HepG2 (cell line): ENCODE measurements around the gene CLIC4. TPM values are rescaled to one million over a fixed set of nuclear protein-coding genes. Genes with fewer than 3 reads are reported as not detected.
A peak's percentile ranks its signal among the peaks of the same experiment; 100 is the strongest.

ENCODE experiments used
- BCL6 ChIP-seq: IDR thresholded peaks from 2 replicates; pipeline ENCODE4 v1.6.1; 2016; ENCODE audit warnings: missing genetic modification reagents, missing compliant biosample characterization
- ISL2 ChIP-seq: sonication (generic); formaldehyde crosslinking; IDR thresholded peaks from 2 replicates; pipeline ENCODE4 v1.5.0; 2020; ENCODE audit warnings: missing genetic modification reagents
- NFKBIZ ChIP-seq: IDR thresholded peaks from 2 replicates; pipeline ENCODE4 v1.6.1; 2018; ENCODE audit warnings: missing genetic modification reagents, missing compliant biosample characterization
- PHF21A ChIP-seq: sonication (generic); formaldehyde crosslinking; IDR thresholded peaks from 2 replicates; pipeline ENCODE4 v1.5.0; 2020; ENCODE audit warnings: mild to moderate bottlenecking, missing genetic modification reagents
- SMYD3 ChIP-seq: sonication (generic); formaldehyde crosslinking; IDR thresholded peaks from 2 replicates; pipeline ENCODE4 v1.8.1; 2023; ENCODE audit warnings: mild to moderate bottlenecking, missing genetic modification reagents
- STAG1 ChIP-seq: sonication (generic); formaldehyde crosslinking; IDR thresholded peaks from 2 replicates; pipeline ENCODE4 v1.4.0; 2020; ENCODE audit warnings: missing genetic modification reagents
- ZNF556 ChIP-seq: sonication (generic); formaldehyde crosslinking; IDR thresholded peaks from 2 replicates; pipeline ENCODE4 v1.4.0; 2020; ENCODE audit warnings: mild to moderate bottlenecking, missing genetic modification reagents, borderline replicate concordance
- ZNF792 ChIP-seq: IDR thresholded peaks from 2 replicates; pipeline ENCODE4 v1.6.1; 2016
- ZNF839 ChIP-seq: sonication (generic); formaldehyde crosslinking; IDR thresholded peaks from 2 replicates; pipeline ENCODE4 v1.4.0; 2020; ENCODE audit warnings: missing genetic modification reagents, mild to moderate bottlenecking, borderline replicate concordance
- polyA plus RNA-seq, 8 experiments: library from polyadenylated mRNA; depleted of rRNA in 3 of 8; stranded (reverse) in 7 of 8; unstranded in 1 of 8; fragments of >200 nt; fragmentation: Illumina TruSeq in 4 of 8; extraction: Trizol in 4 of 8; gene quantifications; 2 replicates each; pipeline versions ENCODE4 v1.2.1 to v1.2.3, GENCODE V29; 2011 to 2016; ENCODE audit warnings: low read depth in 4 of 8, missing spikeins in 1 of 8, mixed read lengths in 1 of 8; ENCODE audit not compliant: insufficient read depth in 1 of 8
- total RNA-seq, 5 experiments: library from RNA; depleted of rRNA; stranded (reverse); fragments of >200 nt; fragmentation: Illumina TruSeq; extraction: Trizol; gene quantifications; 2 replicates each; pipeline ENCODE4 v1.2.3, GENCODE V29; 2016; ENCODE audit warnings: low read depth in 1 of 5
- TF ChIP-seq, protein P1 (sequence below): sonication (generic); formaldehyde crosslinking; IDR thresholded peaks from 2 replicates; pipeline ENCODE4 v1.8.0; 2022; ENCODE audit warnings: mild to moderate bottlenecking, missing genetic modification reagents; ENCODE audit not compliant: insufficient replicate concordance
- TF ChIP-seq, protein P2 (sequence below): sonication (generic); formaldehyde crosslinking; IDR thresholded peaks from 2 replicates; pipeline ENCODE4 v1.5.0; 2020; ENCODE audit warnings: mild to moderate bottlenecking, missing genetic modification reagents
- TF ChIP-seq, protein P3 (sequence below): sonication (generic); formaldehyde crosslinking; IDR thresholded peaks from 2 replicates; pipeline ENCODE4 v1.5.0; 2020; ENCODE audit warnings: mild to moderate bottlenecking, missing genetic modification reagents
- TF ChIP-seq, protein P4 (sequence below): sonication (generic); formaldehyde crosslinking; IDR thresholded peaks from 2 replicates; pipeline ENCODE4 v1.4.0; 2020; ENCODE audit warnings: mild to moderate bottlenecking, missing genetic modification reagents
- TF ChIP-seq, protein P5 (sequence below): sonication (generic); formaldehyde crosslinking; IDR thresholded peaks from 2 replicates; pipeline ENCODE4 v1.4.0; 2020; ENCODE audit warnings: missing genetic modification reagents, borderline replicate concordance
- TF ChIP-seq, protein P6 (sequence below): sonication (generic); formaldehyde crosslinking; IDR thresholded peaks from 2 replicates; pipeline ENCODE4 v1.5.0; 2020; ENCODE audit warnings: missing genetic modification reagents

The CLIC4 gene
- total and polyA plus RNA-seq, 2 of the 13 experiments (the other 11 are each of a cell fraction or from before 2014, with no cell fraction given): 23.3 to 77.4 TPM

DNA sequence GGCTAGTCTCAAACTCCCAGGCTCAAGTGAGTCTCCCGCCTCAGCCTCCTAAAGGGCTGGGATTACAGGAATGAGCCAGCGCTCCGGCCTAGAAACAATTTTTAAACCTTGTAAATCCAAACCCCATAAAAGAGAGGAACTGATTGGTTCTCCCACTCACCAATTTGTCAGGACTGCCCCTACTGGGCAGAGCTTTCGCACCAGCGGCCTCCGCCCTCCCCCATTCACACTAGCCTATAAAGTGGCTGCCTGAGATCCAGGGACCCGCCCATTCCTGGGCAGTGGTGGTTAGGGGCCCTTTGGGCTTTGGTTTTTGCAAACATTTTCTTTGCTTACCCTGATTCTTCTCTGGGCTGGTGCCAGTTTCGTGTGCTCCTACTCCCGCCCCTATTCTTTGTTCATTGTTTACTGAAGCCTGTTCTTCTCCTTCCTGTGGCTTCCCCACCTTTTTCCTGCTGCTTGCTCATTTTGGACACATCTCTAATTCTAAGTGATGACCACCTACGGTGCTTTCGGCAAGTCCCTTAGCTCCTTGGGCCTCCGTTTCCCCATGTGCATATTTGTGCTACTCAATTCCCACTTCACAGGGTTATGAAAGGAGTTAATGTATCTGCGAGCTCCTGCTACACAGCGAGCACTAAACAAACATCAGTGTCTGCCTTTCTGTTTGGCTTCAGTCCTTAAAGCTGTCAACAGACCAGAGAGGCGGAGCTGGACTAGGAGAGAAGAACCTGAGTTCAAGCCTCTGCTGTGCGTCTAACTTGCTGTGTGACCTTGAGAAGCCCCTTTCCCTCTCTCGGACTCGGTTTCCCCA is 39.8 kb upstream of the CLIC4 start (continued):
- TF ChIP-seq, protein P1, sequence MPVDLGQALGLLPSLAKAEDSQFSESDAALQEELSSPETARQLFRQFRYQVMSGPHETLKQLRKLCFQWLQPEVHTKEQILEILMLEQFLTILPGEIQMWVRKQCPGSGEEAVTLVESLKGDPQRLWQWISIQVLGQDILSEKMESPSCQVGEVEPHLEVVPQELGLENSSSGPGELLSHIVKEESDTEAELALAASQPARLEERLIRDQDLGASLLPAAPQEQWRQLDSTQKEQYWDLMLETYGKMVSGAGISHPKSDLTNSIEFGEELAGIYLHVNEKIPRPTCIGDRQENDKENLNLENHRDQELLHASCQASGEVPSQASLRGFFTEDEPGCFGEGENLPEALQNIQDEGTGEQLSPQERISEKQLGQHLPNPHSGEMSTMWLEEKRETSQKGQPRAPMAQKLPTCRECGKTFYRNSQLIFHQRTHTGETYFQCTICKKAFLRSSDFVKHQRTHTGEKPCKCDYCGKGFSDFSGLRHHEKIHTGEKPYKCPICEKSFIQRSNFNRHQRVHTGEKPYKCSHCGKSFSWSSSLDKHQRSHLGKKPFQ: peak; percentile 99
- TF ChIP-seq, protein P2, sequence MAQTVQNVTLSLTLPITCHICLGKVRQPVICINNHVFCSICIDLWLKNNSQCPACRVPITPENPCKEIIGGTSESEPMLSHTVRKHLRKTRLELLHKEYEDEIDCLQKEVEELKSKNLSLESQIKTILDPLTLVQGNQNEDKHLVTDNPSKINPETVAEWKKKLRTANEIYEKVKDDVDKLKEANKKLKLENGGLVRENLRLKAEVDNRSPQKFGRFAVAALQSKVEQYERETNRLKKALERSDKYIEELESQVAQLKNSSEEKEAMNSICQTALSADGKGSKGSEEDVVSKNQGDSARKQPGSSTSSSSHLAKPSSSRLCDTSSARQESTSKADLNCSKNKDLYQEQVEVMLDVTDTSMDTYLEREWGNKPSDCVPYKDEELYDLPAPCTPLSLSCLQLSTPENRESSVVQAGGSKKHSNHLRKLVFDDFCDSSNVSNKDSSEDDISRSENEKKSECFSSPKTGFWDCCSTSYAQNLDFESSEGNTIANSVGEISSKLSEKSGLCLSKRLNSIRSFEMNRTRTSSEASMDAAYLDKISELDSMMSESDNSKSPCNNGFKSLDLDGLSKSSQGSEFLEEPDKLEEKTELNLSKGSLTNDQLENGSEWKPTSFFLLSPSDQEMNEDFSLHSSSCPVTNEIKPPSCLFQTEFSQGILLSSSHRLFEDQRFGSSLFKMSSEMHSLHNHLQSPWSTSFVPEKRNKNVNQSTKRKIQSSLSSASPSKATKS: no peak
- TF ChIP-seq, protein P3, sequence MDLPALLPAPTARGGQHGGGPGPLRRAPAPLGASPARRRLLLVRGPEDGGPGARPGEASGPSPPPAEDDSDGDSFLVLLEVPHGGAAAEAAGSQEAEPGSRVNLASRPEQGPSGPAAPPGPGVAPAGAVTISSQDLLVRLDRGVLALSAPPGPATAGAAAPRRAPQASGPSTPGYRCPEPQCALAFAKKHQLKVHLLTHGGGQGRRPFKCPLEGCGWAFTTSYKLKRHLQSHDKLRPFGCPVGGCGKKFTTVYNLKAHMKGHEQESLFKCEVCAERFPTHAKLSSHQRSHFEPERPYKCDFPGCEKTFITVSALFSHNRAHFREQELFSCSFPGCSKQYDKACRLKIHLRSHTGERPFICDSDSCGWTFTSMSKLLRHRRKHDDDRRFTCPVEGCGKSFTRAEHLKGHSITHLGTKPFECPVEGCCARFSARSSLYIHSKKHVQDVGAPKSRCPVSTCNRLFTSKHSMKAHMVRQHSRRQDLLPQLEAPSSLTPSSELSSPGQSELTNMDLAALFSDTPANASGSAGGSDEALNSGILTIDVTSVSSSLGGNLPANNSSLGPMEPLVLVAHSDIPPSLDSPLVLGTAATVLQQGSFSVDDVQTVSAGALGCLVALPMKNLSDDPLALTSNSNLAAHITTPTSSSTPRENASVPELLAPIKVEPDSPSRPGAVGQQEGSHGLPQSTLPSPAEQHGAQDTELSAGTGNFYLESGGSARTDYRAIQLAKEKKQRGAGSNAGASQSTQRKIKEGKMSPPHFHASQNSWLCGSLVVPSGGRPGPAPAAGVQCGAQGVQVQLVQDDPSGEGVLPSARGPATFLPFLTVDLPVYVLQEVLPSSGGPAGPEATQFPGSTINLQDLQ (CRISPR knock-in tag): no peak
- TF ChIP-seq SMYD3 (CRISPR knock-in tag) (0 out of 2 replicates have a peak, but pooled peaks have one; percentile 37), ISL2 (peak; percentile 47), ZNF792 (CRISPR knock-in tag) (peak; percentile 19; the same call in 1 of the 2 replicates), ZNF556 (peak; percentile 4; the same call in 1 of the 2 replicates), PHF21A (CRISPR knock-in tag) (peak; percentile 93), STAG1 (CRISPR knock-in tag) (no peak), NFKBIZ (CRISPR knock-in tag) (no peak), BCL6 (peak; percentile 56), ZNF839 (no peak)
- TF ChIP-seq, protein P4, sequence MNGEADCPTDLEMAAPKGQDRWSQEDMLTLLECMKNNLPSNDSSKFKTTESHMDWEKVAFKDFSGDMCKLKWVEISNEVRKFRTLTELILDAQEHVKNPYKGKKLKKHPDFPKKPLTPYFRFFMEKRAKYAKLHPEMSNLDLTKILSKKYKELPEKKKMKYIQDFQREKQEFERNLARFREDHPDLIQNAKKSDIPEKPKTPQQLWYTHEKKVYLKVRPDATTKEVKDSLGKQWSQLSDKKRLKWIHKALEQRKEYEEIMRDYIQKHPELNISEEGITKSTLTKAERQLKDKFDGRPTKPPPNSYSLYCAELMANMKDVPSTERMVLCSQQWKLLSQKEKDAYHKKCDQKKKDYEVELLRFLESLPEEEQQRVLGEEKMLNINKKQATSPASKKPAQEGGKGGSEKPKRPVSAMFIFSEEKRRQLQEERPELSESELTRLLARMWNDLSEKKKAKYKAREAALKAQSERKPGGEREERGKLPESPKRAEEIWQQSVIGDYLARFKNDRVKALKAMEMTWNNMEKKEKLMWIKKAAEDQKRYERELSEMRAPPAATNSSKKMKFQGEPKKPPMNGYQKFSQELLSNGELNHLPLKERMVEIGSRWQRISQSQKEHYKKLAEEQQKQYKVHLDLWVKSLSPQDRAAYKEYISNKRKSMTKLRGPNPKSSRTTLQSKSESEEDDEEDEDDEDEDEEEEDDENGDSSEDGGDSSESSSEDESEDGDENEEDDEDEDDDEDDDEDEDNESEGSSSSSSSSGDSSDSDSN (CRISPR knock-in tag): 0 out of 2 replicates have a peak, but pooled peaks have one; percentile 19
- TF ChIP-seq, protein P5, sequence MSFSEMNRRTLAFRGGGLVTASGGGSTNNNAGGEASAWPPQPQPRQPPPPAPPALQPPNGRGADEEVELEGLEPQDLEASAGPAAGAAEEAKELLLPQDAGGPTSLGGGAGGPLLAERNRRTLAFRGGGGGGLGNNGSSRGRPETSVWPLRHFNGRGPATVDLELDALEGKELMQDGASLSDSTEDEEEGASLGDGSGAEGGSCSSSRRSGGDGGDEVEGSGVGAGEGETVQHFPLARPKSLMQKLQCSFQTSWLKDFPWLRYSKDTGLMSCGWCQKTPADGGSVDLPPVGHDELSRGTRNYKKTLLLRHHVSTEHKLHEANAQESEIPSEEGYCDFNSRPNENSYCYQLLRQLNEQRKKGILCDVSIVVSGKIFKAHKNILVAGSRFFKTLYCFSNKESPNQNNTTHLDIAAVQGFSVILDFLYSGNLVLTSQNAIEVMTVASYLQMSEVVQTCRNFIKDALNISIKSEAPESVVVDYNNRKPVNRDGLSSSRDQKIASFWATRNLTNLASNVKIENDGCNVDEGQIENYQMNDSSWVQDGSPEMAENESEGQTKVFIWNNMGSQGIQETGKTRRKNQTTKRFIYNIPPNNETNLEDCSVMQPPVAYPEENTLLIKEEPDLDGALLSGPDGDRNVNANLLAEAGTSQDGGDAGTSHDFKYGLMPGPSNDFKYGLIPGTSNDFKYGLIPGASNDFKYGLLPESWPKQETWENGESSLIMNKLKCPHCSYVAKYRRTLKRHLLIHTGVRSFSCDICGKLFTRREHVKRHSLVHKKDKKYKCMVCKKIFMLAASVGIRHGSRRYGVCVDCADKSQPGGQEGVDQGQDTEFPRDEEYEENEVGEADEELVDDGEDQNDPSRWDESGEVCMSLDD: no peak
- TF ChIP-seq, protein P6, sequence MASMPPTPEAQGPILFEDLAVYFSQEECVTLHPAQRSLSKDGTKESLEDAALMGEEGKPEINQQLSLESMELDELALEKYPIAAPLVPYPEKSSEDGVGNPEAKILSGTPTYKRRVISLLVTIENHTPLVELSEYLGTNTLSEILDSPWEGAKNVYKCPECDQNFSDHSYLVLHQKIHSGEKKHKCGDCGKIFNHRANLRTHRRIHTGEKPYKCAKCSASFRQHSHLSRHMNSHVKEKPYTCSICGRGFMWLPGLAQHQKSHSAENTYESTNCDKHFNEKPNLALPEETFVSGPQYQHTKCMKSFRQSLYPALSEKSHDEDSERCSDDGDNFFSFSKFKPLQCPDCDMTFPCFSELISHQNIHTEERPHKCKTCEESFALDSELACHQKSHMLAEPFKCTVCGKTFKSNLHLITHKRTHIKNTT (CRISPR knock-in tag): no peak
